Thymus (tissue), 11 donors: Measurements from ENCODE around the gene RXRA. TPM values are rescaled to one million over a fixed set of nuclear protein-coding genes. Genes with fewer than 3 reads are reported as not detected.

Experiments used
- DNase-seq, 9 donors: peaks; one replicate each; pipeline ENCODE4 v3.0.0-alpha.2; 2013; ENCODE audit warnings: low spot score in 9 of 9, low read depth in 6 of 9, missing footprints in 1 of 9
- H3K27ac ChIP-seq, 2 donors: one replicate each; pipeline ENCODE4 v1.5.1; 2013; ENCODE audit warnings: control low read depth in 1 of 2, low read depth in 1 of 2, low read length in 1 of 2, mild to moderate bottlenecking in 1 of 2, moderate library complexity in 1 of 2
- H3K27me3 ChIP-seq, 2 donors: one replicate each; pipeline ENCODE4 v1.5.1; 2013; ENCODE audit warnings: low read length in 1 of 2; ENCODE audit not compliant: control insufficient read depth in 2 of 2, insufficient read depth in 1 of 2
- H3K36me3 ChIP-seq, 2 donors: one replicate each; pipeline ENCODE4 v1.5.1; 2013; ENCODE audit warnings: low read length in 1 of 2, mild to moderate bottlenecking in 1 of 2, moderate library complexity in 1 of 2; ENCODE audit not compliant: control insufficient read depth in 2 of 2, insufficient read depth in 2 of 2
- H3K4me1 ChIP-seq, 2 donors: one replicate each; pipeline ENCODE4 v1.5.1; 2013; ENCODE audit warnings: low read length in 2 of 2; ENCODE audit not compliant: control insufficient read depth in 2 of 2, insufficient read depth in 2 of 2
- H3K4me3 ChIP-seq, 2 donors: one replicate each; pipeline ENCODE4 v1.5.1; 2013; ENCODE audit warnings: low read length in 2 of 2, control low read depth in 1 of 2, mild to moderate bottlenecking in 1 of 2
- H3K9me3 ChIP-seq, 2 donors: one replicate each; pipeline ENCODE4 v1.5.1; 2013; ENCODE audit warnings: low read length in 1 of 2, mild to moderate bottlenecking in 1 of 2; ENCODE audit not compliant: control insufficient read depth in 2 of 2, insufficient read depth in 1 of 2
- WGBS: extraction: QIAGEN DNeasy Blood & Tissue Kit; methylation state at CpG from one replicate; pipeline ENCODE4 v1.1.7; 2013; 5-methylcytosine and 5-hydroxymethylcytosine counted together
- polyA plus RNA-seq: library from polyadenylated mRNA; stranded (reverse); fragments of 200-250 nt; gene quantifications from one replicate; pipeline ENCODE4 v1.2.3, GENCODE V29; 2013
- total RNA-seq: library from RNA; stranded (reverse); fragments of 120-200 nt; gene quantifications from one replicate; pipeline ENCODE4 v1.2.4, GENCODE V29; 2013
- donor health status: healthy.

RXRA gene
- total and polyA plus RNA-seq, 2 donors: 7.0 to 20.4 TPM

DNA sequence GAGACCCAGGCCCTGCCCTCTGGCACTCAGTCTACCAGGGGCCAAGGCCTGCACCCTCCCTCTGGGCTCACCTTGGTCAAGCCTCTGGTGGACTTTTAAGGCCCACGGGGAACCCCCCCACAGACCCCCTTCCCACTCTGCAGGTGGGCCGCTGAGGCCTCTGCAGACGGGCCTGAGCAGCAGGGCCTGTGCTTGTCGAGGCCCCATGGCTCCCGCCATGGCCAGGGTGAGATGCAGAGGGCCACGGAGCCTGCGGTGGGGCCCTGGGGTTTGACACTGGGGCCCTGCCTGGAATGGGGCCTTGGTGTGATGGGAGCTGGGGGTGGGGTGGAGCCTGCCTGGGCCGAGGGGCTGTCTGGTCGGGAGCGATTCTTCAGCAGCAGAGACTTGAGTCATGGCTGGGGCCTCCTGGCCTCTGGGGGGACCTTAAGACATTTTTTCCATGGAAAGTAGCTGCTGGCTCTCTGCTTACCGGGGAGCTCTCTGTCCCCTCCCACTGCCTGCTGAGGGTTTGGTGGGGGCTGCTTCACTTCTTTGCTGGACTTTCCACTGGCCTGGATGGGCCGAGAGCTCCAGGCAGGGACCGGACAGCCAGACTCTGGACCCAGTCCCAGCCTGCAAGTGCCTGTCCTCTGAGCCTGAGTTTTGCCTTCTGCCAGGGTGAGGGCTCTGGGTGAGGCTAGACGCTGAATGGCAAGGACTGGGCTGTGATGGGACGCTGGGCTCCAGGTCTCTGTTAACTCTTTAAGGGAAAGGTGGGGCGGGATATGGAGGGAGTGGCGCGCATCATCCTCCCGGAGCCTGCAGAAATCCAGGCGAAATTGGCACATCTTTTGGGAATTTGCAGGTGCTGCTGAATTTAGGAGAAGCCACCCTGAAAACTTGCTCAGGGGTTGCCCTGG is 132.2 kb downstream of the RXRA start:
- no peak overlapping the region for H3K4me3 ChIP-seq
- H3K27me3 ChIP-seq: peaks cover 0 to 2% of the 10 kb centered on the region in 2 donors
- no peak for DNase-seq
- peaks cover 5 to 55% of the 10 kb centered on the region in 2 donors for H3K4me1 ChIP-seq
- H3K9me3 ChIP-seq: peaks cover 3 to 15% of the 10 kb centered on the region in 2 donors
- H3K27ac ChIP-seq: no peak overlapping the region
- 91% methylated on average over 20 of the region's 20 CpGs for WGBS
- no peaks in the 10 kb centered on the region for H3K36me3 ChIP-seq

DNA sequence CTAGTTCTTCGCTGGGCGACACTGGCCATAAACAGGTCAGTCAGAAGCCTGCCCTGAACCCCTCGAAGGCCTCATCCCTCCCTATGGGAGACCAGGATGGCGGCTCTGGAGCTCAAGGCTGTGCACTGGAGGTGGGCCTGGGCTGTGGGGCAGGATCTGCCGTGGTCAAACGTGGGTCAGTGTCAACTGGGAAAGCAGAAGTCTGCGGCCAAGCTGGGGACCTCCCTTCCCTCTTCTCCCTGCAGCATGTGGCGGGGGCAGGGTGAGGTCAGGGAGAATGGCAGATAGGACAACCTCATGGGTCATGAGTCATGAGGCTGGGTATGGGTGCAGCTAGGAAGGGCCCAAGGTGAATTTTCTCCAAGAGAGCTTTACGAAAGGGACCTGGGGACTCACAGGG is 132.9 kb downstream of the RXRA start:
- Histone ChIP-seq H3K9me3 (peaks cover 3 to 15% of the 10 kb centered on the region in 2 donors), H3K36me3 (no peaks in the 10 kb centered on the region), H3K4me3 (no peak overlapping the region), H3K27me3 (peaks cover 0 to 2% of the 10 kb centered on the region in 2 donors), H3K4me1 (peaks cover 5 to 55% of the 10 kb centered on the region in 2 donors), H3K27ac (no peak overlapping the region)
- DNase-seq: no peak
- WGBS: 84% methylated on average over 9 of the region's 9 CpGs

DNA sequence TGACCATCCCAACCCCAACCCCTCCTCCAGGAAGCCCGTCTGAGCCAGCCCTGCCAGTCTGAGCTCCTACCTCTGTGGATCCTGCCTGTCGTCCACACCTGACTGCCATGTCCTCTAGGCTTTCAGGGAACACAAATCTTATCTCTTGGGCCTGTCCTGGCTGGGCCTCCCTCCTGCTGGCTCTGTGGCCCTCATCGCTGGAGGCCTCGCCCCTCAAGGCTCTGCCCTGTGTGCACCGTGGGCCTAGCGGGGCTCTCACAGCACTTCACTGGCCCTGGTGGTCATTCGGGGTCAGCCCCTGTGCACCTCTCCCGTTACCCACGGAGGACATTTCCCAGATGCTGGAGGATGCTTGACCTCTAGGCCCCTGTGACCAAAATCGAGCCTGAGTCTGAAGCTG is 133.3 kb downstream of the RXRA start:
- WGBS: 96% methylated on average over 10 of the region's 10 CpGs

DNA sequence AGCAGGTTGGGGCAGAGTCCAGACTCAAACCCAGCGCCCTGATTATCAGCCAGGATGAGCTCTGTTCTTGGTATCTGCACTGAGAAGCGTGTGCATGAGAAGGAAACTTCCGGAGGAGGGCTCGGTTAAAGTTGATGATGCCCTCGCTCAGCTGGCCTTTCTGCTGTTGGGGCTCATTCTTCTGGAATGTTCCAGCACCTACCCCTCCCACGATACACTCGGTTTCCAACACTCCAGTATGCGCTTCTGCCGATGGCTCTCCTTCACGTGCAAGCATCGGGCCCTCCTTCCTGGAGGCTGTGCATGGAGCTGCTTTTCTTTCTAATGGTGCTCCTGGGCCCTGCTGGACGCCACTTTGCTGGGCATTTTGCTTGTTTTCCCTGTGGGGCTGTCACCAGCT is 134.0 kb downstream of the RXRA start:
- Histone ChIP-seq H3K36me3 (no peaks in the 10 kb centered on the region), H3K4me3 (no peak overlapping the region), H3K4me1 (peaks cover 5 to 50% of the 10 kb centered on the region in 2 donors), H3K27me3 (peaks cover 0 to 2% of the 10 kb centered on the region in 2 donors), H3K27ac (no peak overlapping the region), H3K9me3 (peaks cover 3 to 15% of the 10 kb centered on the region in 2 donors)
- 97% methylated on average over 12 of the region's 12 CpGs for WGBS
- DNase-seq: no peak

More for the DNA sequence above, 133.3 kb downstream of the RXRA start:
- Histone ChIP-seq H3K4me3 (no peak overlapping the region), H3K36me3 (no peaks in the 10 kb centered on the region), H3K27me3 (peaks cover 0 to 2% of the 10 kb centered on the region in 2 donors), H3K9me3 (peaks cover 3 to 15% of the 10 kb centered on the region in 2 donors), H3K4me1 (peaks cover 5 to 53% of the 10 kb centered on the region in 2 donors), H3K27ac (no peak overlapping the region)
- no peak for DNase-seq

DNA sequence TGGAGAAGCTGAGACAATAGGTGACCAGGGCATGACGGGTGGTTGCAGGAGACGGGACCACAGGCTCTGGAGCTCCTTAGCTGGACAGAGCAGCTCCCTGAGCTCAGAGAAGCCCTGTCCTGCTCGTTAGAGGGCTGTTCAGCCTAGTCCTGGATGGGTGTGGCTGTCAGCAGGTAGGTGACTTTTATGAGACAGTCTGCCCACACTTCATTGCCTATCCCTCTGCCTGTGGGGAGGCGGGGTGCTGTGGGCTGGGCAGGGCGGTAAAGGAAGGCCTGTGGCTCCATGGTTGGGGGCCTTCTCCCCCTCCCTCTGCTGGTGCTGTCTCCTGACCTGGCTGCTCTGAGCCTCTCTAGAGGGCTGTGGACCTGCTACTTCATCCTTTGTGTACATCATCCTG is 134.6 kb downstream of the RXRA start:
- Histone ChIP-seq H3K4me3 (no peak overlapping the region), H3K36me3 (no peaks in the 10 kb centered on the region), H3K4me1 (peaks cover 5 to 43% of the 10 kb centered on the region in 2 donors), H3K27me3 (peaks cover 0 to 2% of the 10 kb centered on the region in 2 donors), H3K9me3 (peaks cover 3 to 15% of the 10 kb centered on the region in 2 donors), H3K27ac (no peak overlapping the region)
- WGBS: 86% methylated on average over 5 of the region's 5 CpGs
- DNase-seq: no peak

DNA sequence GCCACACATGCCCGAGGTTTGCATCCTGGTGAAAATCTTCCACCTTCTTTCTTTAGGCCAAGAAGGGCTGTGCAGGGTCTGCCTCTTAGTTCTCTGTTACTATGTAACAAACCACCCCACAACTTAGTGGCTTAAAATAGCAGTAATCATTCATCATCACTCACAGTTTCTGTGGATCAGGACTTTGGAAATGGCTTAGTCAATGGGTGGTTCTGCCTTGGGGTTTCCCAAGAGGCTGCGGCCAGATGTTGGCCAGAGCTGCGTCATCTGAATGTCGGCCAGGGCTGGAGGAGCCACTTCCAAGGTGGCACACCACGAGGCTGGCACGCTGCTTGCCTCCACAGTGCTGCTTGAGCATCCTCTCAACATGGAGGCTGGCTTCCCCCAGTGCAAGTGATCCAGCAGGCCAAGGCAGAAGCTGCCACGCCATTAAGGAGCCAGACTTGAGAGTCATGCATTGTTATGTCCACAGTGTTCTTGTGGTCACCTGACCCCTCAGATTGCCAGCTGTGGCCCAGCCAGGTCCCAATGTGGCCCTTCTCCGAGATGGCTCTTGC is 135.2 kb downstream of the RXRA start:
- Histone ChIP-seq H3K36me3 (no peaks in the 10 kb centered on the region), H3K4me1 (peaks cover 5 to 37% of the 10 kb centered on the region in 2 donors), H3K27me3 (peaks cover 0 to 2% of the 10 kb centered on the region in 2 donors), H3K9me3 (peaks cover 3 to 15% of the 10 kb centered on the region in 2 donors), H3K4me3 (no peak overlapping the region), H3K27ac (no peak overlapping the region)
- DNase-seq: no peak
- 97% methylated on average over 8 of the region's 8 CpGs for WGBS

DNA sequence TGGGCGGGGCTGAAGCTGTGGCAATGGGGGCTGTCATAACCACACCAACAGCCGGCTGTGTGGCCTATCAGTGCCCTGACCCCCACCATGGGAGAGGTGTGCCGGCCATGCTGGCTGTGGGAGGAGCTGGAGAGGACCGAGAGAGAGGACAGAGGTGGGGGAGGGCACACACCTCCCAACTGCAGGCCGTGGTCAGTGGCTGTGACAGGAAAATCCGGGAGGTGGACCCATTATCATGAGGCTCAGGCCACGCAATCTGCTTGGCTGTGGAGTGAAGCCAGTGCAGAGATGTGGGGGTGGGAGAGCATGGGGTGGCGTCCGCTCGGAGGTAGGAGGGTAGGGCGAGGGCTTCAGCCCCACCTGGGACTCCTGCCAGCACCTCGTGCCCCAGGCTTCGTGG is 136.1 kb downstream of the RXRA start:
- H3K4me1 ChIP-seq: peaks cover 0 to 29% of the 10 kb centered on the region in 2 donors
- WGBS: 11% methylated on average over 13 of the region's 13 CpGs
- no peak for DNase-seq

DNA sequence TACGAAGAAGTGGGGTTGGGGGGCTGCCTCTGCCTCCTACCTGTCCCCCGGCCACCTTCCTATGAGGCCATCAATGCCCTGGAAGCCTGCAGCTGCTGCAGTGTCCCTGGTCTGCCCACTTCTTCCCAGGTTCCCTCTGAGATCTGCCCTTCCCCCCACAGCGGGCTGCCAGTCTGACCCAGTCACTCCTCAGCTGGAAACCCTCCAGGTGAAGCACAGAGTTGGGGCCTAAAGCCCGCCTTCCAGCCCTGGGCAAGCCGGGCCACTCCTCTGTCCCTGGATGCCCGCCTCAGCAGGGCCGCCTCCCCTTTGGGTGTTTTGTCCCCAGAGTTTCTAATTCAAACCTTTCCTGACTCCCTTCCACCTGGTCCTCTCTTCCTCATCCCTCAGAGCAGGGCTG is 137.0 kb downstream of the RXRA start:
- H3K4me1 ChIP-seq: peaks cover 0 to 19% of the 10 kb centered on the region in 2 donors
- no peak for DNase-seq
- H3K27ac ChIP-seq: no peak overlapping the region
- H3K9me3 ChIP-seq: peaks cover 3 to 15% of the 10 kb centered on the region in 2 donors
- H3K27me3 ChIP-seq: peaks cover 0 to 2% of the 10 kb centered on the region in 2 donors
- H3K4me3 ChIP-seq: no peak overlapping the region
- 93% methylated on average over 7 of the region's 7 CpGs for WGBS
- H3K36me3 ChIP-seq: no peaks in the 10 kb centered on the region

More for the DNA sequence above, 136.1 kb downstream of the RXRA start:
- Histone ChIP-seq H3K27me3 (peaks cover 0 to 2% of the 10 kb centered on the region in 2 donors), H3K27ac (no peak overlapping the region), H3K9me3 (peaks cover 3 to 15% of the 10 kb centered on the region in 2 donors), H3K4me3 (no peak overlapping the region), H3K36me3 (no peaks in the 10 kb centered on the region)
